Karpas-422 (cell line): ENCODE results near the gene JAKMIP1. TPM values are rescaled to one million over a fixed set of nuclear protein-coding genes. Genes with fewer than 3 reads are reported as not detected.

Source experiments
- DNase-seq: peaks from one replicate; pipeline ENCODE4 v3.0.0-alpha.2; 2015
- H2AFZ ChIP-seq: fragments of 200-600 bp; sonication (generic); 2 replicates; pipeline ENCODE4 v1.6.1; 2014; ENCODE audit warnings: antibody characterized with exemption, low read length, mixed read lengths
- H3K27ac ChIP-seq: fragments of 200-600 bp; sonication (generic); 2 replicates; pipeline ENCODE4 v1.5.1; 2014; ENCODE audit warnings: mild to moderate bottlenecking, low read length, moderate library complexity
- H3K27me3 ChIP-seq: fragments of 200-600 bp; sonication (generic); 2 replicates; pipeline ENCODE4 v1.6.1; 2014; ENCODE audit warnings: low read length, mixed read lengths
- H3K36me3 ChIP-seq: fragments of 200-600 bp; sonication (generic); 2 replicates; pipeline ENCODE4 v1.6.1; 2014; ENCODE audit warnings: low read length, mixed read lengths; ENCODE audit not compliant: insufficient read depth
- H3K4me1 ChIP-seq: fragments of 200-600 bp; sonication (generic); 2 replicates; pipeline ENCODE4 v1.6.1; 2014; ENCODE audit warnings: mild to moderate bottlenecking, low read length, mixed read lengths
- H3K4me2 ChIP-seq: fragments of 200-600 bp; sonication (generic); 2 replicates; pipeline ENCODE4 v1.6.1; 2014; ENCODE audit warnings: low read length, low read depth, mild to moderate bottlenecking; ENCODE audit not compliant: poor library complexity, severe bottlenecking
- H3K4me3 ChIP-seq: fragments of 200-600 bp; sonication (generic); 2 replicates; pipeline ENCODE4 v1.5.1; 2014; ENCODE audit warnings: mild to moderate bottlenecking, antibody characterized with exemption, low read length, mixed read lengths
- H3K79me2 ChIP-seq: fragments of 200-600 bp; sonication (generic); 2 replicates; pipeline ENCODE4 v1.6.1; 2014; ENCODE audit warnings: mild to moderate bottlenecking, low read length, mixed read lengths
- H3K9ac ChIP-seq: fragments of 200-600 bp; sonication (generic); 2 replicates; pipeline ENCODE4 v1.6.0; 2014; ENCODE audit warnings: low read length
- H3K9me2 ChIP-seq: fragments of 200-600 bp; sonication (generic), shearing (Covaris generic); replicated peaks from 2 replicates; pipeline ENCODE4 v1.6.0; 2014; ENCODE audit warnings: mild to moderate bottlenecking, low read length, moderate library complexity; ENCODE audit not compliant: insufficient read depth
- H3K9me3 ChIP-seq: fragments of 300-700, 200-600 bp; sonication (generic); 2 replicates; pipeline ENCODE4 v1.6.1; 2014; ENCODE audit warnings: low read length, mixed read lengths
- H4K20me1 ChIP-seq: fragments of 200-600 bp; sonication (generic); 2 replicates; pipeline ENCODE4 v1.6.1; 2014; ENCODE audit warnings: mild to moderate bottlenecking, antibody characterized with exemption, low read length, low read depth; ENCODE audit not compliant: insufficient read depth
- total RNA-seq: library from RNA; depleted of rRNA; stranded (reverse); fragments of >200 nt; shearing (Covaris generic); gene quantifications from 2 replicates; pipeline ENCODE4 v1.2.3, GENCODE V29; 2014; ENCODE audit warnings: low replicate concordance

Gene JAKMIP1
- total RNA-seq, 1 experiment from 2014 or later = not detected

GRCh38 chr4:6172927-6173200 lies 27.5 kb downstream of the JAKMIP1 start:
- H3K4me1 ChIP-seq = no peaks in the 10 kb centered on the region
- H3K4me3 ChIP-seq = no peak overlapping the region
- no peak overlapping the region for H3K9ac ChIP-seq

GRCh38 chr4:6172093-6172926 lies 28.0 kb downstream of the JAKMIP1 start:
- Histone ChIP-seq H3K36me3 (no peaks in the 10 kb centered on the region), H3K9me2 (no peaks in the 10 kb centered on the region), H3K27me3 (no peaks in the 10 kb centered on the region), H3K79me2 (no peaks in the 10 kb centered on the region), H3K9me3 (no peaks in the 10 kb centered on the region), H3K4me2 (no peak overlapping the region), H4K20me1 (no peaks in the 10 kb centered on the region), H3K4me3 (no peak overlapping the region), H3K9ac (no peak overlapping the region), H3K4me1 (no peaks in the 10 kb centered on the region), H2AFZ (no peak overlapping the region), H3K27ac (no peak overlapping the region)
- DNase-seq = no peak

More at GRCh38 chr4:6172927-6173200, 27.5 kb downstream of the JAKMIP1 start:
- no peaks in the 10 kb centered on the region for H3K79me2 ChIP-seq
- H3K36me3 ChIP-seq = no peaks in the 10 kb centered on the region
- no peak overlapping the region for H3K4me2 ChIP-seq
- H3K9me3 ChIP-seq = no peaks in the 10 kb centered on the region
- H2AFZ ChIP-seq = no peak overlapping the region
- no peak for DNase-seq
- H3K9me2 ChIP-seq = no peaks in the 10 kb centered on the region
- H3K27me3 ChIP-seq = no peaks in the 10 kb centered on the region
- H4K20me1 ChIP-seq = no peaks in the 10 kb centered on the region
- H3K27ac ChIP-seq = no peak overlapping the region

GRCh38 chr4:6169239-6169638 lies 31.1 kb downstream of the JAKMIP1 start:
- no peak overlapping the region for H3K27ac ChIP-seq
- H3K79me2 ChIP-seq = no peaks in the 10 kb centered on the region
- H3K27me3 ChIP-seq = no peaks in the 10 kb centered on the region
- H3K4me1 ChIP-seq = no peaks in the 10 kb centered on the region
- no peaks in the 10 kb centered on the region for H4K20me1 ChIP-seq
- no peak overlapping the region for H3K4me2 ChIP-seq
- H3K4me3 ChIP-seq = no peak overlapping the region
- H3K9ac ChIP-seq = no peak overlapping the region
- no peaks in the 10 kb centered on the region for H3K9me2 ChIP-seq
- H3K36me3 ChIP-seq = no peaks in the 10 kb centered on the region
- no peak for DNase-seq
- H2AFZ ChIP-seq = no peak overlapping the region
- H3K9me3 ChIP-seq = no peaks in the 10 kb centered on the region

GRCh38 chr4:6165766-6166165 lies 34.6 kb downstream of the JAKMIP1 start:
- no peak for DNase-seq
- no peak overlapping the region for H3K27ac ChIP-seq
- H3K36me3 ChIP-seq = no peaks in the 10 kb centered on the region
- H3K4me3 ChIP-seq = no peak overlapping the region
- no peaks in the 10 kb centered on the region for H3K79me2 ChIP-seq
- no peaks in the 10 kb centered on the region for H3K4me1 ChIP-seq
- H3K9ac ChIP-seq = no peak overlapping the region
- no peaks in the 10 kb centered on the region; the same call in 1 of the 2 replicates for H3K9me3 ChIP-seq
- no peaks in the 10 kb centered on the region for H4K20me1 ChIP-seq
- no peak overlapping the region for H2AFZ ChIP-seq
- H3K4me2 ChIP-seq = no peak overlapping the region
- no peaks in the 10 kb centered on the region for H3K27me3 ChIP-seq
- no peaks in the 10 kb centered on the region for H3K9me2 ChIP-seq

GRCh38 chr4:6162885-6163284 lies 37.5 kb downstream of the JAKMIP1 start:
- H2AFZ ChIP-seq = no peak overlapping the region
- no peaks in the 10 kb centered on the region for H3K36me3 ChIP-seq
- DNase-seq = no peak
- no peak overlapping the region for H3K9ac ChIP-seq
- no peak overlapping the region for H3K4me3 ChIP-seq
- no peaks in the 10 kb centered on the region for H4K20me1 ChIP-seq
- H3K27ac ChIP-seq = no peak overlapping the region
- no peaks in the 10 kb centered on the region for H3K27me3 ChIP-seq
- H3K4me1 ChIP-seq = no peaks in the 10 kb centered on the region
- H3K9me2 ChIP-seq = no peaks in the 10 kb centered on the region
- H3K4me2 ChIP-seq = no peak overlapping the region
- no peaks in the 10 kb centered on the region for H3K79me2 ChIP-seq
- no peaks in the 10 kb centered on the region; the same call in 1 of the 2 replicates for H3K9me3 ChIP-seq

- H3K4me2 ChIP-seq = no peak overlapping the region
- H3K36me3 ChIP-seq = no peaks in the 10 kb centered on the region
- no peaks in the 10 kb centered on the region for H3K79me2 ChIP-seq
- no peak overlapping the region for H3K27ac ChIP-seq
- no peak overlapping the region for H3K4me3 ChIP-seq
- H3K9me3 ChIP-seq = no peaks in the 10 kb centered on the region; the same call in 1 of the 2 replicates
- no peak for DNase-seq
- H3K9me2 ChIP-seq = no peaks in the 10 kb centered on the region
- no peak overlapping the region for H3K9ac ChIP-seq
- no peaks in the 10 kb centered on the region for H3K27me3 ChIP-seq
- no peaks in the 10 kb centered on the region for H3K4me1 ChIP-seq
- H2AFZ ChIP-seq = no peak overlapping the region
- no peaks in the 10 kb centered on the region for H4K20me1 ChIP-seq
These were observed 38.4 kb downstream of the JAKMIP1 start for GRCh38 chr4:6161921-6162464.

- no peaks in the 10 kb centered on the region; the same call in 1 of the 2 replicates for H3K9me3 ChIP-seq
- H3K4me3 ChIP-seq = no peak overlapping the region
- no peak overlapping the region for H2AFZ ChIP-seq
- no peak for DNase-seq
- H3K36me3 ChIP-seq = no peaks in the 10 kb centered on the region
- H3K4me2 ChIP-seq = no peak overlapping the region
- no peaks in the 10 kb centered on the region for H3K9me2 ChIP-seq
- no peaks in the 10 kb centered on the region for H3K27me3 ChIP-seq
- H3K4me1 ChIP-seq = no peaks in the 10 kb centered on the region
- H3K9ac ChIP-seq = no peak overlapping the region
- H3K79me2 ChIP-seq = no peaks in the 10 kb centered on the region
- no peaks in the 10 kb centered on the region for H4K20me1 ChIP-seq
- H3K27ac ChIP-seq = no peak overlapping the region
These were observed 39.8 kb downstream of the JAKMIP1 start for GRCh38 chr4:6160536-6160935.

- Histone ChIP-seq H3K27me3 (no peaks in the 10 kb centered on the region), H3K9me2 (no peaks in the 10 kb centered on the region), H3K4me3 (no peak overlapping the region), H3K79me2 (no peaks in the 10 kb centered on the region), H3K9ac (no peak overlapping the region), H3K9me3 (no peaks in the 10 kb centered on the region), H3K4me2 (no peak overlapping the region), H3K36me3 (no peaks in the 10 kb centered on the region), H2AFZ (no peak overlapping the region), H4K20me1 (no peaks in the 10 kb centered on the region), H3K4me1 (no peaks in the 10 kb centered on the region), H3K27ac (no peak overlapping the region)
- no peak for DNase-seq
These were observed 42.4 kb downstream of the JAKMIP1 start for GRCh38 chr4:6157926-6158325.
